Measurements from ENCODE around the gene TYROBP.

- TF ChIP-seq, protein P1, sequence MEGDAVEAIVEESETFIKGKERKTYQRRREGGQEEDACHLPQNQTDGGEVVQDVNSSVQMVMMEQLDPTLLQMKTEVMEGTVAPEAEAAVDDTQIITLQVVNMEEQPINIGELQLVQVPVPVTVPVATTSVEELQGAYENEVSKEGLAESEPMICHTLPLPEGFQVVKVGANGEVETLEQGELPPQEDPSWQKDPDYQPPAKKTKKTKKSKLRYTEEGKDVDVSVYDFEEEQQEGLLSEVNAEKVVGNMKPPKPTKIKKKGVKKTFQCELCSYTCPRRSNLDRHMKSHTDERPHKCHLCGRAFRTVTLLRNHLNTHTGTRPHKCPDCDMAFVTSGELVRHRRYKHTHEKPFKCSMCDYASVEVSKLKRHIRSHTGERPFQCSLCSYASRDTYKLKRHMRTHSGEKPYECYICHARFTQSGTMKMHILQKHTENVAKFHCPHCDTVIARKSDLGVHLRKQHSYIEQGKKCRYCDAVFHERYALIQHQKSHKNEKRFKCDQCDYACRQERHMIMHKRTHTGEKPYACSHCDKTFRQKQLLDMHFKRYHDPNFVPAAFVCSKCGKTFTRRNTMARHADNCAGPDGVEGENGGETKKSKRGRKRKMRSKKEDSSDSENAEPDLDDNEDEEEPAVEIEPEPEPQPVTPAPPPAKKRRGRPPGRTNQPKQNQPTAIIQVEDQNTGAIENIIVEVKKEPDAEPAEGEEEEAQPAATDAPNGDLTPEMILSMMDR (IDR thresholded peaks at IDR 0.05; ENCODE audit: insufficient read depth, low read length, poor library complexity, severe bottlenecking), result no peak
- no peak for TF ChIP-seq EZH2phosphoT487 (conservative IDR thresholded peaks at IDR 0.05; ENCODE audit: low read length)
Observed at GRCh38 chr19:35885225-35885738, 22.8 kb downstream of the TYROBP start.

Measured in SU-DHL-6 (cell line).